Pancreas (tissue), 10 donors: Measurements from ENCODE around the gene AOAH. TPM values are rescaled to one million over a fixed set of nuclear protein-coding genes. Genes with fewer than 3 reads are reported as not detected.

ENCODE experiments used
- ATAC-seq, 4 donors: fragments of 200-7000 bp; cut with Tn5 transposase; one replicate each; pipeline versions ENCODE4 v1.8.0 to v1.9.1; 2020; ENCODE audit warnings: mild to moderate bottlenecking in 4 of 4, moderate library complexity in 4 of 4
- DNase-seq, 6 donors: peaks; one replicate each; pipeline ENCODE4 v3.0.0-alpha.2; 2020
- FAIRE-seq: peaks from 2 replicates; lab custom pipeline; 2012; peaks lifted over from hg19 to GRCh38; lab: Jason Lieb, UNC
- H3K27ac ChIP-seq, 4 donors: fragments of 200-600 bp; sonication (generic); 1 replicate in 3 of 4; 2 replicates in 1 of 4; pipeline versions ENCODE4 v1.5.0 to v1.8.0; 2020
- H3K27me3 ChIP-seq, 4 donors: fragments of 200-600 bp; one replicate each; pipeline ENCODE4 v1.8.0; 2021
- H3K36me3 ChIP-seq, 3 donors: fragments of 200-600 bp; sonication (generic) in 1 of 3; one replicate each; pipeline versions ENCODE4 v1.5.0 to v1.8.0; 2020 to 2021
- H3K4me1 ChIP-seq, 3 donors: fragments of 200-600 bp; one replicate each; pipeline ENCODE4 v1.8.0; 2021
- H3K4me3 ChIP-seq, 4 donors: fragments of 200-600 bp; sonication (generic) in 2 of 4; one replicate each; pipeline versions ENCODE4 v1.5.0 to v1.8.0; 2020 to 2021
- H3K9me3 ChIP-seq, 4 donors: fragments of 200-600 bp; one replicate each; pipeline ENCODE4 v1.8.0; 2021
- CTCF ChIP-seq, 4 donors: fragments of 200-600 bp; sonication (generic) in 3 of 4; IDR thresholded peaks; one replicate each; pipeline versions ENCODE4 v1.5.0 to v1.8.0; 2021; ENCODE audit warnings: antibody characterized with exemption in 4 of 4
- WGBS, 2 donors: extraction: QIAGEN DNeasy Blood & Tissue Kit; methylation state at CpG; one replicate each; pipeline ENCODE4 v1.1.7; 2013; 5-methylcytosine and 5-hydroxymethylcytosine counted together
- intact Hi-C, 3 donors: fragments of 100-400 bp; cut with DNase I; formaldehyde crosslinking; loops; one replicate each; pipeline versions ENCODE4 v1.11.1 to v1.14.2; 2022
- polyA plus RNA-seq, 2 donors: library from polyadenylated mRNA; stranded (reverse); fragments of 200-250 nt; gene quantifications; one replicate each; pipeline ENCODE4 v1.2.3, GENCODE V29; 2013
- total RNA-seq, 6 donors: library from RNA; stranded (reverse); fragmentation: NEBNext Ultra II Directional in 4 of 6; extraction: Animal tissue kit (Norgen Biotek cat#: 25700) in 4 of 6; gene quantifications; one replicate each; pipeline versions ENCODE4 v1.2.1 to v1.2.4, GENCODE V29; 2021 to 2023
- donor health status: healthy with polysubstance abuse.
- donor health status: DM: no; HTN: no; CAD: no; lungs with moderate emphysema.
- donor health status: DM: no; HTN: no; CAD: no.
- donor health status: control.
- donor health status: control.
- donor health status: Bipolar disorder and iron deficiency.
- donor health status: DM: yes; HTN: yes; CAD: no.
- donor health status: DM: no; HTN: no; CAD: no.
- donor health status: DM: no; HTN: no; CAD: no.
- donor health status: DM: yes; HTN: yes; CAD: no.

AOAH gene
- total and polyA plus RNA-seq, 8 donors: 0.79 to 9.0 (median 2.1) TPM

- FAIRE-seq (no peak), DNase-seq (no peak), ATAC-seq (no peak)
- no peak for TF ChIP-seq CTCF (IDR thresholded peaks at IDR 0.05)
- intact Hi-C loops: no loop called here
- Histone ChIP-seq H3K36me3 (no peaks in the 10 kb centered on the region), H3K4me1 (no peaks in the 10 kb centered on the region), H3K4me3 (no peak overlapping the region), H3K27me3 (no peaks in the 10 kb centered on the region), H3K27ac (no peak overlapping the region), H3K9me3 (no peaks in the 10 kb centered on the region)
- 58 to 71% methylated on average over 1 of the region's 1 CpG for WGBS, 2 donors
These were observed 141.0 kb downstream of the AOAH start for GRCh38 chr7:36583318-36583717.

- ATAC-seq (no peak), FAIRE-seq (no peak), DNase-seq (no peak)
- Histone ChIP-seq H3K27me3 (no peaks in the 10 kb centered on the region), H3K27ac (no peak overlapping the region), H3K36me3 (no peaks in the 10 kb centered on the region), H3K4me3 (no peak overlapping the region), H3K9me3 (no peaks in the 10 kb centered on the region), H3K4me1 (no peaks in the 10 kb centered on the region)
- TF ChIP-seq CTCF (IDR thresholded peaks at IDR 0.05): no peak
- intact Hi-C loops: no loop called here
- WGBS, 2 donors: 79 to 86% methylated on average over 5 of the region's 5 CpGs
These were observed 148.5 kb downstream of the AOAH start for GRCh38 chr7:36575832-36576231.

- WGBS, 2 donors: 80 to 86% methylated on average over 3 of the region's 3 CpGs
- FAIRE-seq (no peak), ATAC-seq (no peak), DNase-seq (no peak)
- Histone ChIP-seq H3K4me3 (no peak overlapping the region), H3K27me3 (no peaks in the 10 kb centered on the region), H3K9me3 (no peaks in the 10 kb centered on the region), H3K4me1 (no peaks in the 10 kb centered on the region), H3K27ac (no peak overlapping the region), H3K36me3 (no peaks in the 10 kb centered on the region)
- intact Hi-C loops: no loop called here
- no peak for TF ChIP-seq CTCF (IDR thresholded peaks at IDR 0.05)
These were observed 151.2 kb downstream of the AOAH start for GRCh38 chr7:36573066-36573465.

GRCh38 chr7:36571190-36571560 is 153.1 kb downstream of the AOAH start:
- DNase-seq (no peak), ATAC-seq (no peak), FAIRE-seq (no peak)
- Histone ChIP-seq H3K36me3 (no peaks in the 10 kb centered on the region), H3K4me1 (peaks cover 6 to 8% (median 8%) of the 10 kb centered on the region in 3 donors), H3K27me3 (no peaks in the 10 kb centered on the region), H3K9me3 (no peaks in the 10 kb centered on the region), H3K27ac (no peak overlapping the region), H3K4me3 (no peak overlapping the region)
- intact Hi-C loops: no loop called here
- WGBS, 2 donors: 0% methylated on average over 1 of the region's 1 CpG
- no peak for TF ChIP-seq CTCF (IDR thresholded peaks at IDR 0.05)

- Histone ChIP-seq H3K27ac (no peak overlapping the region), H3K4me1 (peaks cover 7 to 13% (median 13%) of the 10 kb centered on the region in 3 donors), H3K9me3 (no peaks in the 10 kb centered on the region), H3K36me3 (no peaks in the 10 kb centered on the region), H3K4me3 (no peak overlapping the region), H3K27me3 (no peaks in the 10 kb centered on the region)
- WGBS, 2 donors: 82 to 86% methylated on average over 11 of the region's 11 CpGs
- intact Hi-C loops: no loop called here
- ATAC-seq: no peak
- no peak for TF ChIP-seq CTCF (IDR thresholded peaks at IDR 0.05)
- DNase-seq: no peak
- FAIRE-seq: no peak
These were observed 153.6 kb downstream of the AOAH start for GRCh38 chr7:36570528-36571189.
